CD4-positive, CD25-positive, alpha-beta regulatory T cell (primary cell): ENCODE data around the gene C2CD4D. TPM values are rescaled to one million over a fixed set of nuclear protein-coding genes. Genes with fewer than 3 reads are reported as not detected.
A peak's percentile ranks its signal among the peaks of the same experiment; 100 is the strongest.

Experiments used
- ATAC-seq, 2 donors: fragments of 150-1000 bp; cut with Tn5 transposase; one replicate each; pipeline ENCODE4 v1.10.0; 2021; ENCODE audit warnings: low read depth in 2 of 2, moderate number of reproducible peaks in 2 of 2, moderate library complexity in 1 of 2
- DNase-seq, 3 donors: peaks; one replicate each; pipeline versions ENCODE4 v3.0.0 to v3.0.0-alpha.2; 2012 to 2022; ENCODE audit warnings: mixed read lengths in 1 of 3
- H3K27ac ChIP-seq: one replicate; pipeline ENCODE4 v1.7.0; 2013; ENCODE audit warnings: mild to moderate bottlenecking, low read length; ENCODE audit not compliant: insufficient read depth, poor library complexity, severe bottlenecking
- H3K27me3 ChIP-seq: one replicate; pipeline ENCODE4 v1.7.0; 2013; ENCODE audit warnings: low read length; ENCODE audit not compliant: control insufficient read depth, insufficient read depth
- H3K36me3 ChIP-seq: one replicate; pipeline ENCODE4 v1.7.0; 2013; ENCODE audit warnings: mild to moderate bottlenecking, low read length, moderate library complexity; ENCODE audit not compliant: control insufficient read depth, insufficient read depth
- H3K4me1 ChIP-seq: 2 replicates; pipeline ENCODE4 v1.7.0; 2013; ENCODE audit warnings: mild to moderate bottlenecking, low read length; ENCODE audit not compliant: insufficient read depth, control insufficient read depth, poor library complexity, severe bottlenecking
- H3K4me3 ChIP-seq: one replicate; pipeline ENCODE4 v1.7.0; 2013; ENCODE audit warnings: low read depth, mild to moderate bottlenecking, low read length, moderate library complexity
- H3K9me3 ChIP-seq, 2 experiments: 1 replicate in 1 of 2; 2 replicates in 1 of 2; pipeline ENCODE4 v1.7.0; 2013; ENCODE audit warnings: low read length in 2 of 2, mild to moderate bottlenecking in 1 of 2, moderate library complexity in 1 of 2; ENCODE audit not compliant: control insufficient read depth in 2 of 2
- H3K27ac Mint-ChIP-seq, 3 donors: one replicate each; pipeline ENCODE4 v1.8.0; 2020 to 2022; ENCODE audit warnings: mild to moderate bottlenecking in 3 of 3, mixed read lengths in 3 of 3, moderate library complexity in 2 of 3
- H3K27me3 Mint-ChIP-seq: one replicate; pipeline ENCODE4 v1.8.0; 2022; ENCODE audit warnings: mild to moderate bottlenecking, mixed read lengths
- H3K36me3 Mint-ChIP-seq: one replicate; pipeline ENCODE4 v1.8.0; 2020; ENCODE audit warnings: mixed read lengths
- H3K4me1 Mint-ChIP-seq, 4 donors: one replicate each; pipeline ENCODE4 v1.8.0; 2020 to 2022; ENCODE audit warnings: mixed read lengths in 4 of 4, mild to moderate bottlenecking in 1 of 4
- H3K4me3 Mint-ChIP-seq, 4 donors: one replicate each; pipeline ENCODE4 v1.8.0; 2020 to 2022; ENCODE audit warnings: mild to moderate bottlenecking in 4 of 4, mixed read lengths in 4 of 4, moderate library complexity in 3 of 4
- H3K9me3 Mint-ChIP-seq, 7 donors: one replicate each; pipeline ENCODE4 v1.8.0; 2020 to 2022; ENCODE audit warnings: mixed read lengths in 7 of 7, mild to moderate bottlenecking in 3 of 7, moderate library complexity in 2 of 7
- polyA plus RNA-seq, 4 donors: library from polyadenylated mRNA; unstranded; fragments of 300-500 nt; fragmentation: Illumina TruSeq; gene quantifications; one replicate each; pipeline ENCODE4 v1.2.3, GENCODE V29; 2021
- total RNA-seq: library from RNA; stranded (reverse); gene quantifications from one replicate; pipeline ENCODE4 v1.2.3, GENCODE V29; 2022

C2CD4D gene
- total and polyA plus RNA-seq, 5 donors from 2014 or later, result 0.94 to 4.0 (median 2.2) TPM

GRCh38 chr1:151817353-151817730, 22.3 kb downstream of the C2CD4D start:
- H3K27ac ChIP-seq, result no peak overlapping the region
- DNase-seq, result no peak
- Mint-ChIP-seq H3K4me1 (peaks cover 7 to 79% (median 49%) of the 10 kb centered on the region in 4 donors), H3K4me3 (no peak overlapping the region), H3K9me3 (no peaks in the 10 kb centered on the region), H3K27ac (peak overlapping the region in 2 of 3 donors; percentile 12 to 63), H3K36me3 (no peaks in the 10 kb centered on the region), H3K27me3 (no peaks in the 10 kb centered on the region)
- peaks cover 60% of the 10 kb centered on the region for H3K4me1 ChIP-seq
- H3K4me3 ChIP-seq, result no peak overlapping the region
- H3K27me3 ChIP-seq, result no peaks in the 10 kb centered on the region
- no peaks in the 10 kb centered on the region for H3K36me3 ChIP-seq
- no peak for ATAC-seq
- no peaks in the 10 kb centered on the region for H3K9me3 ChIP-seq

GRCh38 chr1:151816548-151817352, 22.9 kb downstream of the C2CD4D start:
- peaks cover 7 to 82% (median 46%) of the 10 kb centered on the region in 4 donors for H3K4me1 Mint-ChIP-seq
- Histone ChIP-seq H3K9me3 (no peaks in the 10 kb centered on the region), H3K36me3 (no peaks in the 10 kb centered on the region), H3K4me3 (no peak overlapping the region), H3K27ac (peak overlapping the region; percentile 27), H3K4me1 (peaks cover 54% of the 10 kb centered on the region), H3K27me3 (no peaks in the 10 kb centered on the region)
- DNase-seq (no peak), ATAC-seq (no peak)
- H3K36me3 Mint-ChIP-seq, result no peaks in the 10 kb centered on the region
- no peaks in the 10 kb centered on the region for H3K9me3 Mint-ChIP-seq
- peak overlapping the region; percentile 12 to 96 (median 63) for H3K27ac Mint-ChIP-seq
- H3K4me3 Mint-ChIP-seq, result peak overlapping the region in 1 of 4 donors; percentile 64
- no peaks in the 10 kb centered on the region for H3K27me3 Mint-ChIP-seq

- H3K27ac Mint-ChIP-seq, result peak overlapping the region; percentile 5 to 96 (median 90)
- ATAC-seq, result peak; percentile 65 to 67
- DNase-seq, result peak in 2 of 3 donors; percentile 38 to 79
- Histone ChIP-seq H3K4me1 (peaks cover 48% of the 10 kb centered on the region), H3K27me3 (no peaks in the 10 kb centered on the region), H3K27ac (peak overlapping the region; percentile 61), H3K4me3 (peak overlapping the region; percentile 37), H3K9me3 (no peaks in the 10 kb centered on the region), H3K36me3 (no peaks in the 10 kb centered on the region)
- H3K4me3 Mint-ChIP-seq, result peak overlapping the region; percentile 27 to 64 (median 51)
- no peaks in the 10 kb centered on the region for H3K9me3 Mint-ChIP-seq
- no peaks in the 10 kb centered on the region for H3K36me3 Mint-ChIP-seq
- no peaks in the 10 kb centered on the region for H3K27me3 Mint-ChIP-seq
- peaks cover 6 to 74% (median 38%) of the 10 kb centered on the region in 4 donors for H3K4me1 Mint-ChIP-seq
Measured at GRCh38 chr1:151815716-151816327, 23.8 kb downstream of the C2CD4D start.

- Mint-ChIP-seq H3K27ac (peak overlapping the region in 2 of 3 donors; percentile 5 to 78), H3K4me3 (peak overlapping the region in 2 of 4 donors; percentile 61 to 64), H3K4me1 (peaks cover 0 to 67% (median 32%) of the 10 kb centered on the region in 4 donors), H3K36me3 (no peaks in the 10 kb centered on the region), H3K9me3 (no peaks in the 10 kb centered on the region), H3K27me3 (no peaks in the 10 kb centered on the region)
- Histone ChIP-seq H3K36me3 (no peaks in the 10 kb centered on the region), H3K27ac (peak overlapping the region; percentile 61), H3K9me3 (no peaks in the 10 kb centered on the region), H3K4me1 (peaks cover 41% of the 10 kb centered on the region), H3K27me3 (no peaks in the 10 kb centered on the region), H3K4me3 (peak overlapping the region; percentile 37)
- no peak for DNase-seq
- no peak for ATAC-seq
Measured at GRCh38 chr1:151814971-151815545, 24.6 kb downstream of the C2CD4D start.

- no peaks in the 10 kb centered on the region for H3K36me3 Mint-ChIP-seq
- ATAC-seq (no peak), DNase-seq (no peak)
- Histone ChIP-seq H3K27ac (no peak overlapping the region), H3K4me1 (peaks cover 34% of the 10 kb centered on the region), H3K4me3 (no peak overlapping the region), H3K36me3 (no peaks in the 10 kb centered on the region), H3K9me3 (no peaks in the 10 kb centered on the region), H3K27me3 (no peaks in the 10 kb centered on the region)
- no peaks in the 10 kb centered on the region for H3K27me3 Mint-ChIP-seq
- H3K9me3 Mint-ChIP-seq, result no peaks in the 10 kb centered on the region
- peaks cover 0 to 67% (median 28%) of the 10 kb centered on the region in 4 donors for H3K4me1 Mint-ChIP-seq
- H3K27ac Mint-ChIP-seq, result peak overlapping the region in 1 of 3 donors; percentile 59
- H3K4me3 Mint-ChIP-seq, result peak overlapping the region in 1 of 4 donors; percentile 8
Measured at GRCh38 chr1:151814426-151814825, 25.2 kb downstream of the C2CD4D start.

- Histone ChIP-seq H3K36me3 (no peaks in the 10 kb centered on the region), H3K27me3 (no peaks in the 10 kb centered on the region), H3K27ac (no peak overlapping the region), H3K4me3 (no peak overlapping the region), H3K4me1 (peaks cover 33% of the 10 kb centered on the region), H3K9me3 (no peaks in the 10 kb centered on the region)
- ATAC-seq (no peak), DNase-seq (no peak)
- peaks cover under 1% of the 10 kb centered on the region for H3K27me3 Mint-ChIP-seq
- H3K4me3 Mint-ChIP-seq, result no peak overlapping the region
- H3K9me3 Mint-ChIP-seq, result no peaks in the 10 kb centered on the region
- no peaks in the 10 kb centered on the region for H3K36me3 Mint-ChIP-seq
- peak overlapping the region in 1 of 3 donors; percentile 6 for H3K27ac Mint-ChIP-seq
- H3K4me1 Mint-ChIP-seq, result peaks cover 0 to 67% (median 25%) of the 10 kb centered on the region in 4 donors
Measured at GRCh38 chr1:151813271-151813977, 26.2 kb downstream of the C2CD4D start.

GRCh38 chr1:151811181-151811580, 28.4 kb downstream of the C2CD4D start:
- DNase-seq, result no peak
- no peak overlapping the region for H3K27ac ChIP-seq
- H3K9me3 ChIP-seq, result no peaks in the 10 kb centered on the region
- peaks cover 17% of the 10 kb centered on the region for H3K4me1 ChIP-seq
- H3K36me3 ChIP-seq, result no peaks in the 10 kb centered on the region
- peaks cover 0 to 51% (median 18%) of the 10 kb centered on the region in 4 donors for H3K4me1 Mint-ChIP-seq
- H3K27me3 ChIP-seq, result no peaks in the 10 kb centered on the region
- H3K9me3 Mint-ChIP-seq, result no peaks in the 10 kb centered on the region
- no peak overlapping the region for H3K27ac Mint-ChIP-seq
- H3K36me3 Mint-ChIP-seq, result no peaks in the 10 kb centered on the region
- H3K27me3 Mint-ChIP-seq, result peaks cover 4% of the 10 kb centered on the region
- no peak for ATAC-seq
- H3K4me3 ChIP-seq, result no peak overlapping the region
- H3K4me3 Mint-ChIP-seq, result no peak overlapping the region
